H1 (cell line): ENCODE results near the gene C12orf75. TPM values are rescaled to one million over a fixed set of nuclear protein-coding genes. Genes with fewer than 3 reads are reported as not detected.

Experiments used
- CTCF ChIA-PET: fragments of 300-600 bp; sonication (Branson Sonifier 250); formaldehyde crosslinking; loops from one replicate; lab custom pipeline; 2021; ENCODE audit not compliant: partially characterized antibody; lab: Charles Lee
- POLR2A ChIA-PET: fragments of 300-600 bp; sonication (Branson Sonifier 250); formaldehyde crosslinking; loops from one replicate; lab custom pipeline; 2021; ENCODE audit warnings: inconsistent platforms; ENCODE audit not compliant: partially characterized antibody; lab: Charles Lee
- DNase-seq, 2 experiments: peaks; one replicate each; pipeline versions ENCODE4 v3.0.0 to v3.0.0-alpha.2; 2010 to 2022; ENCODE audit warnings: low spot score in 2 of 2, low read depth in 1 of 2, mixed read lengths in 1 of 2
- FAIRE-seq: peaks from 2 replicates; lab custom pipeline; 2011; peaks lifted over from hg19 to GRCh38; lab: Jason Lieb, UNC
- H2AFZ ChIP-seq: 2 replicates; pipeline ENCODE4 v1.8.1; 2012; ENCODE audit warnings: low read length, inconsistent platforms
- H2AK5ac ChIP-seq: 2 replicates; pipeline ENCODE4 v1.6.1; 2013; ENCODE audit warnings: low read depth, low read length
- H2BK120ac ChIP-seq: replicated peaks from 2 replicates; pipeline ENCODE3; 2013; ENCODE audit warnings: low read depth, low read length, inconsistent platforms
- H2BK12ac ChIP-seq: 2 replicates; pipeline ENCODE4 v1.6.1; 2013; ENCODE audit warnings: low read depth, low read length
- H2BK15ac ChIP-seq: 2 replicates; pipeline ENCODE4 v1.6.1; 2013; ENCODE audit warnings: low read length
- H2BK20ac ChIP-seq: 2 replicates; pipeline ENCODE4 v1.6.1; 2013; ENCODE audit warnings: low read length
- H2BK5ac ChIP-seq: 2 replicates; pipeline ENCODE4 v1.6.1; 2013; ENCODE audit warnings: low read depth, low read length
- H3K14ac ChIP-seq: 2 replicates; pipeline ENCODE4 v1.6.1; 2013; ENCODE audit warnings: inconsistent platforms; ENCODE audit not compliant: insufficient read length
- H3K18ac ChIP-seq: 2 replicates; pipeline ENCODE4 v1.6.1; 2013; ENCODE audit warnings: low read length; ENCODE audit errors: extremely low read depth
- H3K23ac ChIP-seq: 2 replicates; pipeline ENCODE4 v1.6.1; 2013; ENCODE audit warnings: inconsistent platforms; ENCODE audit not compliant: insufficient read length
- H3K23me2 ChIP-seq: 2 replicates; pipeline ENCODE4 v1.6.1; 2013; ENCODE audit warnings: low read depth, low read length
- H3K27ac ChIP-seq: 2 replicates; pipeline ENCODE4 v1.6.1; 2011; ENCODE audit warnings: low read depth, low read length, inconsistent platforms
- H3K27me3 ChIP-seq, 4 experiments: replicated peaks in 1 of 4; 1 replicate in 1 of 4; 2 replicates in 3 of 4; pipeline versions ENCODE4 v1.6.1 to v1.8.1; 2011 to 2013; ENCODE audit warnings: low read length in 3 of 4, mild to moderate bottlenecking in 3 of 4, inconsistent platforms in 2 of 4, mixed read lengths in 2 of 4, moderate library complexity in 1 of 4; ENCODE audit not compliant: control insufficient read depth in 3 of 4, insufficient read depth in 3 of 4; ENCODE audit errors: extremely low read depth in 1 of 4
- H3K36me3 ChIP-seq, 4 experiments: 2 replicates each; pipeline versions ENCODE4 v1.6.1 to v1.8.1; 2011 to 2013; ENCODE audit warnings: mild to moderate bottlenecking in 4 of 4, low read length in 3 of 4, moderate library complexity in 2 of 4, control low read depth in 1 of 4, inconsistent platforms in 1 of 4; ENCODE audit not compliant: insufficient read depth in 4 of 4, control insufficient read depth in 2 of 4
- H3K4ac ChIP-seq: replicated peaks from 2 replicates; pipeline ENCODE3; 2013; ENCODE audit warnings: low read length, low read depth, mixed read lengths, inconsistent platforms; ENCODE audit not compliant: insufficient read length
- H3K4me1 ChIP-seq, 4 experiments: replicated peaks in 1 of 4; 1 replicate in 1 of 4; 2 replicates in 3 of 4; pipeline versions ENCODE4 v1.6.1 to v1.8.1; 2011 to 2013; ENCODE audit warnings: low read length in 3 of 4, inconsistent platforms in 2 of 4, mixed read lengths in 1 of 4; ENCODE audit not compliant: insufficient read depth in 4 of 4, control insufficient read depth in 3 of 4
- H3K4me2 ChIP-seq, 2 experiments: 2 replicates each; pipeline versions ENCODE4 v1.6.1 to v1.8.1; 2011 to 2013; ENCODE audit warnings: low read depth in 2 of 2, low read length in 2 of 2, control low read depth in 1 of 2, inconsistent platforms in 1 of 2, mild to moderate bottlenecking in 1 of 2; ENCODE audit not compliant: insufficient read depth in 1 of 2
- H3K4me3 ChIP-seq, 4 experiments: fragments of 200-600, 300-600 bp in 1 of 4; sonication (generic), shearing (Covaris generic), sonication (Bioruptor Twin) in 1 of 4; 2 replicates each; pipeline versions ENCODE4 v1.5.1 to v1.8.1; 2011 to 2016; ENCODE audit warnings: low read length in 4 of 4, low read depth in 3 of 4, control low read depth in 2 of 4, inconsistent platforms in 2 of 4, mild to moderate bottlenecking in 2 of 4, mixed read lengths in 1 of 4, moderate library complexity in 1 of 4; ENCODE audit not compliant: insufficient read depth in 2 of 4; ENCODE audit errors: extremely low read depth in 1 of 4
- H3K56ac ChIP-seq: replicated peaks from 2 replicates; pipeline ENCODE3; 2013; ENCODE audit warnings: low read depth, mild to moderate bottlenecking, mixed read lengths, low read length, inconsistent platforms; ENCODE audit not compliant: insufficient read length
- H3K79me1 ChIP-seq: 2 replicates; pipeline ENCODE4 v1.6.1; 2013; ENCODE audit warnings: low read depth, low read length, control low read depth
- H3K79me2 ChIP-seq, 2 experiments: 2 replicates each; pipeline versions ENCODE4 v1.6.1 to v1.8.1; 2012 to 2013; ENCODE audit warnings: low read length in 2 of 2, mild to moderate bottlenecking in 2 of 2, inconsistent platforms in 1 of 2; ENCODE audit not compliant: insufficient read depth in 2 of 2, control insufficient read depth in 1 of 2
- H3K9ac ChIP-seq, 4 experiments: replicated peaks in 1 of 4; 1 replicate in 1 of 4; 2 replicates in 3 of 4; pipeline versions ENCODE4 v1.6.1 to v1.8.1; 2011 to 2013; ENCODE audit warnings: low read depth in 3 of 4, low read length in 3 of 4, control low read depth in 2 of 4, mild to moderate bottlenecking in 2 of 4, moderate library complexity in 2 of 4, inconsistent platforms in 1 of 4; ENCODE audit errors: extremely low read depth in 1 of 4
- H3K9me3 ChIP-seq, 2 experiments: 2 replicates each; pipeline versions ENCODE4 v1.6.1 to v1.8.1; 2012 to 2013; ENCODE audit warnings: mild to moderate bottlenecking in 2 of 2, moderate library complexity in 2 of 2, control low read depth in 1 of 2, inconsistent platforms in 1 of 2, low read depth in 1 of 2, low read length in 1 of 2, mixed read lengths in 1 of 2; ENCODE audit not compliant: insufficient read depth in 2 of 2
- H4K20me1 ChIP-seq, 2 experiments: replicated peaks in 1 of 2; 2 replicates each; pipeline versions ENCODE3 to v1.8.1; 2011 to 2013; ENCODE audit warnings: inconsistent platforms in 2 of 2, low read length in 2 of 2, mild to moderate bottlenecking in 1 of 2; ENCODE audit not compliant: insufficient read depth in 2 of 2, control insufficient read depth in 1 of 2
- H4K5ac ChIP-seq: 2 replicates; pipeline ENCODE4 v1.6.1; 2013; ENCODE audit warnings: low read length, low read depth, mixed read lengths, inconsistent platforms; ENCODE audit not compliant: insufficient read length
- H4K8ac ChIP-seq: 2 replicates; pipeline ENCODE4 v1.8.0; 2013; ENCODE audit warnings: mild to moderate bottlenecking, moderate library complexity, low read length, inconsistent platforms; ENCODE audit not compliant: insufficient read depth; ENCODE audit errors: extremely low read depth
- H4K91ac ChIP-seq: replicated peaks from 2 replicates; pipeline ENCODE3; 2013; ENCODE audit warnings: low read length, mixed read lengths, inconsistent platforms; ENCODE audit not compliant: insufficient read length
- CBX8 ChIP-seq: fragments of 300-800, 300-1000 bp; sonication (generic); IDR thresholded peaks from 2 replicates; pipeline ENCODE4 v1.7.1; 2016; ENCODE audit warnings: low read depth, low read length, borderline replicate concordance
- CTCF ChIP-seq, 3 experiments: IDR thresholded peaks; 1 replicate in 2 of 3; 2 replicates in 1 of 3; pipeline versions ENCODE4 v1.5.1 to v1.6.1; 2011; ENCODE audit warnings: low read length in 3 of 3, mild to moderate bottlenecking in 3 of 3, inconsistent platforms in 2 of 3, low read depth in 1 of 3, moderate library complexity in 1 of 3; ENCODE audit not compliant: insufficient read depth in 1 of 3; ENCODE audit errors: control extremely low read depth in 1 of 3
- EZH2 ChIP-seq: fragments of 200-600 bp; sonication (generic); IDR thresholded peaks from 2 replicates; pipeline ENCODE4 v1.7.1; 2012; ENCODE audit warnings: low read depth, mild to moderate bottlenecking, moderate library complexity, low read length, inconsistent platforms; ENCODE audit not compliant: severe bottlenecking
- SIX5 ChIP-seq: IDR thresholded peaks from 2 replicates; pipeline ENCODE4 v1.6.1; 2011; ENCODE audit warnings: mild to moderate bottlenecking, low read depth, low read length
- ZNF274 ChIP-seq: IDR thresholded peaks from 2 replicates; pipeline ENCODE4 v1.7.0; 2012; ENCODE audit warnings: low read length, borderline replicate concordance; ENCODE audit errors: extremely low read depth
- WGBS, 2 experiments: shearing (Covaris generic) in 1 of 2; methylation state at CpG; one replicate each; pipeline versions ENCODE4 v1.1.6 to v1.1.7; 2013 to 2015; ENCODE audit warnings: low lambda C conversion rate in 2 of 2, mixed read lengths in 2 of 2, inconsistent platforms in 1 of 2, low coverage in 1 of 2, missing lambda C conversion rate in 1 of 2; ENCODE audit not compliant: insufficient replicate concordance in 2 of 2, insufficient coverage in 1 of 2, insufficient read length in 1 of 2; ENCODE audit errors: extremely low coverage in 1 of 2, missing lambda C conversion rate in 1 of 2; 5-methylcytosine and 5-hydroxymethylcytosine counted together
- polyA plus RNA-seq, 7 experiments: library from polyadenylated mRNA; depleted of rRNA in 3 of 7; stranded (reverse) in 5 of 7; unstranded in 2 of 7; fragments of >200 nt in 5 of 7; fragments of 200-250 nt in 2 of 7; gene quantifications; 1 replicate in 5 of 7; 2 replicates in 1 of 7; 4 replicates in 1 of 7; pipeline versions ENCODE4 v1.2.1 to v1.2.3, GENCODE V29; 2011 to 2013; ENCODE audit warnings: missing spikeins in 2 of 7, mixed read lengths in 2 of 7
- total RNA-seq: library from RNA; stranded (reverse); fragmentation: NEBNext Ultra II Directional; extraction: Animal tissue kit (Norgen Biotek cat#: 25700); gene quantifications from 2 replicates; pipeline ENCODE4 v1.2.1, GENCODE V29; 2021

The C12orf75 gene
- total and polyA plus RNA-seq, 2 of the 8 experiments (the other 6 are each of a cell fraction or from before 2014, with no cell fraction given) = 26.4 to 41.2 TPM

- no peak overlapping the region for H3K27ac ChIP-seq
- H2AK5ac ChIP-seq = no peak overlapping the region
- no peak overlapping the region for H4K5ac ChIP-seq
- H3K9ac ChIP-seq = no peak overlapping the region; a peak in 1 of 7 replicates
- H2BK12ac ChIP-seq = no peak overlapping the region
- ChIA-PET POLR2A (interaction anchor here (1.3 kb wide), 1 partner anchor 16 kb away, joined by 3 read pairs; no protein-coding TSS in a partner anchor), CTCF (no interaction called here)
- H2BK15ac ChIP-seq = no peak overlapping the region
- no peaks in the 10 kb centered on the region for H3K23me2 ChIP-seq
- H3K23ac ChIP-seq = no peak overlapping the region
- no peaks in the 10 kb centered on the region for H3K27me3 ChIP-seq
- FAIRE-seq = no peak
- 90% methylated on average over 6 of the region's 6 CpGs; no CpG with 5 or more reads in 1 of the 2 experiments for WGBS, 2 experiments
- H2BK20ac ChIP-seq = no peak overlapping the region
- H4K91ac ChIP-seq = no peak overlapping the region
- H3K79me1 ChIP-seq = no peaks in the 10 kb centered on the region
- no peak overlapping the region for H3K56ac ChIP-seq
- no peak overlapping the region for H2AFZ ChIP-seq
- H3K4ac ChIP-seq = no peak overlapping the region
- peaks cover 0 to 2% (median 0%) of the 10 kb centered on the region in 4 experiments; a peak in 1 of 7 replicates for H3K4me1 ChIP-seq
- H4K8ac ChIP-seq = no peak overlapping the region
- 0 out of 8 replicates have a peak, but pooled peaks cover 0 to 2% (median 0%) of the 10 kb centered on the region in 4 experiments for H3K36me3 ChIP-seq
- H3K4me2 ChIP-seq = no peak overlapping the region
- no peak overlapping the region for H3K14ac ChIP-seq
- H2BK120ac ChIP-seq = no peak overlapping the region
- no peak overlapping the region for H3K18ac ChIP-seq
- H3K9me3 ChIP-seq = peaks cover 5 to 17% of the 10 kb centered on the region in 2 experiments; a peak in 1 of 4 replicates
- TF ChIP-seq ZNF274 (no peak), CBX8 (no peak), SIX5 (no peak), EZH2 (no peak), CTCF (IDR thresholded peaks at IDR 0.05; ENCODE audit: control extremely low read depth in 1 of 3, insufficient read depth in 1 of 3, low read depth in 1 of 3, low read length in 3 of 3) (no peak)
- no peak overlapping the region for H2BK5ac ChIP-seq
- H3K4me3 ChIP-seq = no peak overlapping the region
- no peak for DNase-seq
- no peaks in the 10 kb centered on the region for H4K20me1 ChIP-seq
- H3K79me2 ChIP-seq = no peaks in the 10 kb centered on the region
Observed at GRCh38 chr12:105315726-105316125, 14.8 kb upstream of the C12orf75 start.
